Measurements from ENCODE around the gene SNX1. TPM values are rescaled to one million over a fixed set of nuclear protein-coding genes. Genes with fewer than 3 reads are reported as not detected.

The SNX1 gene
- total RNA-seq, 2 experiments from 2014 or later: 109 to 124 TPM

GRCh38 chr15:64138331-64138941 is 42.7 kb downstream of the SNX1 start:
- CTCF ChIA-PET: interaction anchor here (1.4 kb wide), 1 partner anchor 11 kb away, joined by 3 read pairs; no protein-coding TSS in a partner anchor
- Mint-ChIP-seq H3K9me3 (ENCODE audit: insufficient read depth) (no peaks in the 10 kb centered on the region), H3K4me3 (no peak overlapping the region), H3K27ac (no peak overlapping the region), H3K4me1 (ENCODE audit: low read depth) (no peaks in the 10 kb centered on the region), H3K27me3 (ENCODE audit: low read depth) (no peaks in the 10 kb centered on the region), H3K36me3 (ENCODE audit: low read depth) (peaks cover 16% of the 10 kb centered on the region)
- no peak for ATAC-seq
- POLR2A ChIA-PET: no interaction called here
- no peak for DNase-seq

GRCh38 chr15:64141798-64142512 is 46.2 kb downstream of the SNX1 start:
- no peaks in the 10 kb centered on the region for H3K27me3 Mint-ChIP-seq (ENCODE audit: low read depth)
- no peak overlapping the region for H3K4me3 Mint-ChIP-seq
- H3K9me3 Mint-ChIP-seq (ENCODE audit: insufficient read depth): no peaks in the 10 kb centered on the region
- no peak for ATAC-seq
- H3K27ac Mint-ChIP-seq: no peak overlapping the region
- ChIA-PET POLR2A (interaction anchor here (1.4 kb wide), 1 partner anchor 10 kb away, joined by 3 read pairs; no protein-coding TSS in a partner anchor), CTCF (interaction anchor here (2.9 kb wide), 1 partner anchor 10 kb away, joined by 12 read pairs; the partner anchor contains the start of gene SNX22)
- no peak for DNase-seq
- H3K36me3 Mint-ChIP-seq (ENCODE audit: low read depth): peaks cover 8% of the 10 kb centered on the region
- no peaks in the 10 kb centered on the region for H3K4me1 Mint-ChIP-seq (ENCODE audit: low read depth)

DNA sequence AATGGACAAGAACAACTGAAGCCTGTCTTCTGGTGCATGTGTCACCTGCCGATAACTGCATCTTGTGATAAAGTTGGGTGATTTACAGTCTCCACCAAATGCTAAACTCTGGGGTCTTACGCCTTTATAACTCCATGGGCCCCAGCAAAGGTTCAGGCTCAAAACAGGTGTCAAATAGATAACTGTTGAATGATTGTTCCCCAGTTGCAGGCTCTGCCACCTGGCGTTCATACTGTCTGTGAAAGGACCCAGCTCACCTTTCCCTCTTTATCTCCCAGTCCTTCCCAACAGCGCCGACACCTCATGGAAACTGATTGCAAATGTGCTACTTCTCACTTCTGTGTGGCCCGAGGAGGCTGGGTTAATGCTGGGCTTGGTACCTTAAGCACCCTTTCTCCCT is 47.5 kb downstream of the SNX1 start:
- CTCF ChIA-PET: interaction anchor here (3.5 kb wide), 1 partner anchor 10 kb away, joined by 18 read pairs; no protein-coding TSS in a partner anchor
- no peaks in the 10 kb centered on the region for H3K9me3 Mint-ChIP-seq (ENCODE audit: insufficient read depth)
- H3K36me3 Mint-ChIP-seq (ENCODE audit: low read depth): peaks cover 6% of the 10 kb centered on the region
- no peak overlapping the region for H3K27ac Mint-ChIP-seq
- ATAC-seq: no peak
- H3K4me3 Mint-ChIP-seq: no peak overlapping the region
- DNase-seq: no peak
- POLR2A ChIA-PET: no interaction called here
- H3K4me1 Mint-ChIP-seq (ENCODE audit: low read depth): no peaks in the 10 kb centered on the region
- no peaks in the 10 kb centered on the region for H3K27me3 Mint-ChIP-seq (ENCODE audit: low read depth)

- ChIA-PET CTCF (interaction anchor here (1.7 to 3.5 kb wide), 2 partner anchors 9 to 75 kb away, joined by 3 to 18 read pairs; no protein-coding TSS in a partner anchor), POLR2A (no interaction called here)
- ATAC-seq (no peak), DNase-seq (no peak)
- Mint-ChIP-seq H3K4me1 (ENCODE audit: low read depth) (no peaks in the 10 kb centered on the region), H3K9me3 (ENCODE audit: insufficient read depth) (no peaks in the 10 kb centered on the region), H3K27ac (no peak overlapping the region), H3K4me3 (no peak overlapping the region), H3K27me3 (ENCODE audit: low read depth) (no peaks in the 10 kb centered on the region), H3K36me3 (ENCODE audit: low read depth) (peaks cover 6% of the 10 kb centered on the region)
Observed at GRCh38 chr15:64144192-64144564, 48.4 kb downstream of the SNX1 start.

GRCh38 chr15:64144565-64145281 is 48.9 kb downstream of the SNX1 start:
- H3K36me3 Mint-ChIP-seq (ENCODE audit: low read depth): peaks cover 6% of the 10 kb centered on the region
- H3K4me1 Mint-ChIP-seq (ENCODE audit: low read depth): peaks cover 5% of the 10 kb centered on the region
- CTCF ChIA-PET: interaction anchor here (1.1 to 3.5 kb wide), 4 partner anchors 9 to 535 kb away, joined by 3 to 18 read pairs (median 4); no protein-coding TSS in a partner anchor
- H3K9me3 Mint-ChIP-seq (ENCODE audit: insufficient read depth): no peaks in the 10 kb centered on the region
- POLR2A ChIA-PET: no interaction called here
- DNase-seq (no peak), ATAC-seq (no peak)
- H3K4me3 Mint-ChIP-seq: no peak overlapping the region
- H3K27me3 Mint-ChIP-seq (ENCODE audit: low read depth): no peaks in the 10 kb centered on the region
- H3K27ac Mint-ChIP-seq: no peak overlapping the region

DNA sequence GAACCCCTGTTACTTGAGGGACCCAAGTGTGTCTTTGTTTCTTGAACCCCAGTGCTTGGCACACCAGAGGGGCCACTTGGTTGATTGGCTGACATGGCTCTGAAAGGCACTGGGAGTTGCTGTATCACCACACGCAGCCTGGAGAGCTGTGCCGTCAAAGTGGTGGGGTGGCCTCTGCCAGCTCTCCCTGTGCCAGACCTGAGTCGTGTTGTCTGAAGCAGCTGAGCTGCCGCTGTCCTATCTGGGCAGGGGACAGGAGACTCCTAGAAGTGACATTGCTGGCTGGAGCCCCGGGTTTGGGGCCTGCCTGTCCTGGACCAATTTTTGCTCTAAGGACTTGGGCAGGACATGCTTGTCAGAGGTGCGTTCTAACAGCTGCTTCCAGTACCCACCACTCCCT is 50.3 kb downstream of the SNX1 start:
- peaks cover 18% of the 10 kb centered on the region for H3K4me1 Mint-ChIP-seq (ENCODE audit: low read depth)
- ChIA-PET POLR2A (no interaction called here), CTCF (interaction anchor here (1.1 to 3.5 kb wide), 3 partner anchors 7 to 536 kb away, joined by 3 to 18 read pairs (median 5); no protein-coding TSS in a partner anchor)
- H3K27ac Mint-ChIP-seq: no peak overlapping the region
- H3K27me3 Mint-ChIP-seq (ENCODE audit: low read depth): no peaks in the 10 kb centered on the region
- no peak for DNase-seq
- H3K9me3 Mint-ChIP-seq (ENCODE audit: insufficient read depth): no peaks in the 10 kb centered on the region
- ATAC-seq: no peak
- no peak overlapping the region for H3K4me3 Mint-ChIP-seq
- peaks cover 6% of the 10 kb centered on the region for H3K36me3 Mint-ChIP-seq (ENCODE audit: low read depth)

DNA sequence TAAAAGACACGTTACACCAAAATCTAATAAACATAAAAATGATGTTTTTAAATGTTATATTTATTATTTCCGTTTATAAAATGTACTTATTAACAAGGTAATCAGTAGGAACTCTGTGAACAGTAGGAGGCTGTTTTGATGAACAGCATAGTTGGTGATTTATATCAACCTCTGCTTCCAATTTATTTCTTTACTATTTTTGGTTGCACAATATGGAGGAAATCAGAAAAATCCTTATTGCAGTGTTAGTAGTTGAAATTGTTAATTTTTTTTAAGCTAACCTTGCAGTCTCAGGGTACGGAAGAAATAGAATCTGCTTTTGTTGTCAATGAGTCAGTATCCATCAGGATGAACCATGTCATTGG is 50.7 kb downstream of the SNX1 start:
- no peak for DNase-seq
- no peak overlapping the region for H3K4me3 Mint-ChIP-seq
- ATAC-seq: no peak
- ChIA-PET CTCF (interaction anchor here (1.8 kb wide), 1 partner anchor 537 kb away, joined by 5 read pairs; no protein-coding TSS in a partner anchor), POLR2A (no interaction called here)
- H3K36me3 Mint-ChIP-seq (ENCODE audit: low read depth): peaks cover 6% of the 10 kb centered on the region
- H3K4me1 Mint-ChIP-seq (ENCODE audit: low read depth): peaks cover 19% of the 10 kb centered on the region
- no peak overlapping the region for H3K27ac Mint-ChIP-seq
- H3K9me3 Mint-ChIP-seq (ENCODE audit: insufficient read depth): no peaks in the 10 kb centered on the region
- no peaks in the 10 kb centered on the region for H3K27me3 Mint-ChIP-seq (ENCODE audit: low read depth)

- Mint-ChIP-seq H3K9me3 (ENCODE audit: insufficient read depth) (no peaks in the 10 kb centered on the region), H3K36me3 (ENCODE audit: low read depth) (peaks cover 6% of the 10 kb centered on the region), H3K27me3 (ENCODE audit: low read depth) (no peaks in the 10 kb centered on the region), H3K4me1 (ENCODE audit: low read depth) (peaks cover 19% of the 10 kb centered on the region), H3K4me3 (no peak overlapping the region), H3K27ac (no peak overlapping the region)
- CTCF ChIA-PET: no interaction called here
- ATAC-seq: no peak
- POLR2A ChIA-PET: interaction anchor here (0.8 kb wide), 1 partner anchor 8 kb away, joined by 3 read pairs; no protein-coding TSS in a partner anchor
- no peak for DNase-seq
Observed at GRCh38 chr15:64146885-64147681, 51.3 kb downstream of the SNX1 start.

GRCh38 chr15:64148168-64148567 is 52.4 kb downstream of the SNX1 start:
- ChIA-PET CTCF (interaction anchor here (0.7 to 1.2 kb wide), 2 partner anchors 49 to 80 kb away, joined by 3 to 4 read pairs; no protein-coding TSS in a partner anchor), POLR2A (interaction anchor here (0.9 kb wide), 1 partner anchor 14 kb away, joined by 3 read pairs; the partner anchor contains the start of gene PPIB)
- Mint-ChIP-seq H3K9me3 (ENCODE audit: insufficient read depth) (no peaks in the 10 kb centered on the region), H3K4me3 (no peak overlapping the region), H3K4me1 (ENCODE audit: low read depth) (peaks cover 27% of the 10 kb centered on the region), H3K27ac (no peak overlapping the region), H3K27me3 (ENCODE audit: low read depth) (no peaks in the 10 kb centered on the region), H3K36me3 (ENCODE audit: low read depth) (peaks cover 4% of the 10 kb centered on the region)
- DNase-seq (no peak), ATAC-seq (no peak)

DNA sequence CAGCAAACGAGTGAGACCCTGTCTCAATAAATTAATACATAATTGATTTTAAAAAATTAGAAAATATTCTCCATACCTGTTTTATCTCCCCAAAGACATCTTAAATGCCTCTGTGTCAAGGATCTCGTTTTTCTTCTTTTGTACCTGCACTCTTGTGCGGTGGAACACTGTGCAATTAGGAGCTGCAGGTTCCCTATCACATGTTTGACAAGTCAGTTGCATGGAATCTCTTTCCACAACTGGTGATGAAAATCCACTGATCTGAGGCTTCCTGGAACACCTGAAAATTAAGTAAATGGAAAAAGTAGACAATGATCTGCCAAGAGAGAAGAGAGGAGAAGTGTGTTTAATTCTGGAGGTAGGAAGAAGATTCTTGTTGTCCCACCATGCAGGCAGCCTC is 52.8 kb downstream of the SNX1 start:
- ChIA-PET POLR2A (interaction anchor here (0.9 kb wide), 1 partner anchor 14 kb away, joined by 3 read pairs; the partner anchor contains the start of gene PPIB), CTCF (interaction anchor here (0.7 to 1.2 kb wide), 4 partner anchors 39 to 80 kb away, joined by 3 to 4 read pairs (median 3); partner anchors contain the start of gene CIAO2A)
- ATAC-seq (no peak), DNase-seq (no peak)
- peaks cover 1% of the 10 kb centered on the region for H3K27me3 Mint-ChIP-seq (ENCODE audit: low read depth)
- peaks cover 4% of the 10 kb centered on the region for H3K36me3 Mint-ChIP-seq (ENCODE audit: low read depth)
- H3K4me1 Mint-ChIP-seq (ENCODE audit: low read depth): peaks cover 31% of the 10 kb centered on the region
- no peak overlapping the region for H3K4me3 Mint-ChIP-seq
- no peaks in the 10 kb centered on the region for H3K9me3 Mint-ChIP-seq (ENCODE audit: insufficient read depth)
- no peak overlapping the region for H3K27ac Mint-ChIP-seq

DNA sequence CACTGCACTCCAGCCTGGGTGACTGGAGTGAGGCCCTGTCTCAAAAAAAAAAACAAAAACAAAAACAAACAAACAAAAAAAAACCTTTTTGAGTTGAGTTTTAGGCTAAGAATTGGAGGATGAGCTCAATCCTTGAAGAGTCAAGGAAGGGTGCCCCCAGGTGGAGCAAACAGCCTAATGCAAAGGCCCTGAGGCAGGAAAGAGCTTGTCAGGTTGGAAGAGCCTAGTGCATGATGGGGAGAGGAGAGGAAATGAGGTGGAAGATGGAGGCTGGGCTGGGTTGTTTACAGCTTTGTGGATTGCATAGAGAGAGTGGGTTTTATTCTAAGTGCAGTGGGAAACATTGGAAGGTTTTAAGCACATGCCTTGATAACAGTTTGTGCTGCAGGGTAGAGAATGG is 53.6 kb downstream of the SNX1 start:
- Mint-ChIP-seq H3K9me3 (ENCODE audit: insufficient read depth) (no peaks in the 10 kb centered on the region), H3K27ac (peak overlapping the region; percentile 39), H3K4me3 (no peak overlapping the region), H3K36me3 (ENCODE audit: low read depth) (peaks cover 7% of the 10 kb centered on the region), H3K27me3 (ENCODE audit: low read depth) (peaks cover 1% of the 10 kb centered on the region), H3K4me1 (ENCODE audit: low read depth) (peaks cover 33% of the 10 kb centered on the region)
- ChIA-PET CTCF (interaction anchor here (0.8 to 6.1 kb wide), 11 partner anchors 9 to 81 kb away, joined by 3 to 66 read pairs (median 3); partner anchors contain the start of genes CIAO2A, PPIB and SNX1), POLR2A (interaction anchor here (2.1 kb wide), 1 partner anchor 13 kb away, joined by 9 read pairs; the partner anchor contains the start of gene PPIB)
- ATAC-seq (no peak), DNase-seq (peak; percentile 55)
